Subcutaneous adipose tissue (tissue), 4 donors: ENCODE data around the gene ATP9B. TPM values are rescaled to one million over a fixed set of nuclear protein-coding genes. Genes with fewer than 3 reads are reported as not detected.

Experiments used
- total RNA-seq, 4 donors: library from RNA; depleted of rRNA; stranded (reverse); fragments of >200 nt; gene quantifications; one replicate each; pipeline ENCODE4 v1.1.0, GENCODE V29; 2016
- TF ChIP-seq, protein P1 (sequence below): fragments of 450-650 bp; IDR thresholded peaks from one replicate; pipeline ENCODE4 v1.5.1; 2016; ENCODE audit warnings: low read depth, mild to moderate bottlenecking, control low read depth, antibody characterized with exemption, moderate library complexity

The ATP9B gene
- total RNA-seq, 4 donors from 2014 or later = 38.8 to 58.5 (median 45.3) TPM

DNA sequence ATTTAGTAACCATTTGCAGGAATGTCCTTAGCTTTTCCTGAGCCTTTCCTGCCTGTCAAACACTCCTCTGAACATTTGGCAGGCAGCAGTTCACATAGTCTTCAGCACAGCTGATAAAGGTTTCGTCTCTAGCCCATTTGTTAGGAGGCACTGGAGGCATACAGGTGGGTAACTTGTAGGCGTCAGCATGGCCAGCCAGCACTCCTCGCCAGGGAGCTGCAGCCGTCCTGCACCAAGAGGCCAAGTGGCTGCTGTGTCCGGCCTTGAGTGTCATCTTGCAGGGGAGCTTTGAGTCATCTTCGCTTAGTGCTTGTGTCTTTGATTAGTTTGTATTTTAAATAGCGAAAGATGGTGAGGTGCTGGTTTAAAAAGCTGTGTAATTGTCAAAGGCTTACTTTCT, 206.3 kb downstream of the ATP9B start:
- TF ChIP-seq, protein P1, sequence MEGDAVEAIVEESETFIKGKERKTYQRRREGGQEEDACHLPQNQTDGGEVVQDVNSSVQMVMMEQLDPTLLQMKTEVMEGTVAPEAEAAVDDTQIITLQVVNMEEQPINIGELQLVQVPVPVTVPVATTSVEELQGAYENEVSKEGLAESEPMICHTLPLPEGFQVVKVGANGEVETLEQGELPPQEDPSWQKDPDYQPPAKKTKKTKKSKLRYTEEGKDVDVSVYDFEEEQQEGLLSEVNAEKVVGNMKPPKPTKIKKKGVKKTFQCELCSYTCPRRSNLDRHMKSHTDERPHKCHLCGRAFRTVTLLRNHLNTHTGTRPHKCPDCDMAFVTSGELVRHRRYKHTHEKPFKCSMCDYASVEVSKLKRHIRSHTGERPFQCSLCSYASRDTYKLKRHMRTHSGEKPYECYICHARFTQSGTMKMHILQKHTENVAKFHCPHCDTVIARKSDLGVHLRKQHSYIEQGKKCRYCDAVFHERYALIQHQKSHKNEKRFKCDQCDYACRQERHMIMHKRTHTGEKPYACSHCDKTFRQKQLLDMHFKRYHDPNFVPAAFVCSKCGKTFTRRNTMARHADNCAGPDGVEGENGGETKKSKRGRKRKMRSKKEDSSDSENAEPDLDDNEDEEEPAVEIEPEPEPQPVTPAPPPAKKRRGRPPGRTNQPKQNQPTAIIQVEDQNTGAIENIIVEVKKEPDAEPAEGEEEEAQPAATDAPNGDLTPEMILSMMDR = no peak

DNA sequence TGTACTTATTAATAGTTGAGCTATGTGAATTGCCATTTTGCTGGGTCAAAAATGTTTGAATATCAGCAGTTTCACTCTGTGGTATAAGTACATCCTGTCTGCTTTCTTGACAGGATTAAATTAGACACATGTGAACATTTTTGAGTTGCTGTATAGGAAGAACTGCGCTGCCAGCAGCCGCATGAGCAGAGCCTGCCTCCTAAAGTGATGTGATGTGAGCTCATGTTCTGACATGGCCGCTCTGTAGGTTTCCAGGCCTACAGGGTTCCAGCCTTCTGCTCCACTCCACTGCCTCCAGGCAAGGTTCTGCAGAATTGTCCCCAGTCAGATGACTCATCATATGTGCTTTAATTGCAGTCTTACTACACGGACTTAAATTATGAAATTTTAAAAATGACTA, 206.8 kb downstream of the ATP9B start:
- TF ChIP-seq, protein P1 = no peak

DNA sequence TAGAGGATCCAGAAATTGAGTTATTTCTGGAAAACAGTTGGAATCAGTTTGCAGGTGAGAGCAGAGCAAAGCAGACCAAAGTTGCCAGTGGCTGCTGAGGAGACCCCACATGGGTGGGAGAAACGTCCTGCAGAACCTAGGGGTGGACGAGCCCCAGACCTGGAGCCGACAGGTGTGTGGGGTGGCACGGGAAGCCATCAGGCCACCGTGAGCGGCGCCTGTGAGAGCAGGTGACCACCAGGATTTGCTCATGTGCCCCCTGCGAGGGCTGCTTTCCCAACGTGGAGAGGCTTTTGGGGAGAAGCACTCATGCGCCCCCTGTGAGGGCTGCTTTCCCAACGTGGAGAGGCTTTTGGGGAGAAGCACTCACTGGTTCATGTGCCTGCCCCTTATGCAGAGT, 209.7 kb downstream of the ATP9B start:
- TF ChIP-seq, protein P1 = no peak

DNA sequence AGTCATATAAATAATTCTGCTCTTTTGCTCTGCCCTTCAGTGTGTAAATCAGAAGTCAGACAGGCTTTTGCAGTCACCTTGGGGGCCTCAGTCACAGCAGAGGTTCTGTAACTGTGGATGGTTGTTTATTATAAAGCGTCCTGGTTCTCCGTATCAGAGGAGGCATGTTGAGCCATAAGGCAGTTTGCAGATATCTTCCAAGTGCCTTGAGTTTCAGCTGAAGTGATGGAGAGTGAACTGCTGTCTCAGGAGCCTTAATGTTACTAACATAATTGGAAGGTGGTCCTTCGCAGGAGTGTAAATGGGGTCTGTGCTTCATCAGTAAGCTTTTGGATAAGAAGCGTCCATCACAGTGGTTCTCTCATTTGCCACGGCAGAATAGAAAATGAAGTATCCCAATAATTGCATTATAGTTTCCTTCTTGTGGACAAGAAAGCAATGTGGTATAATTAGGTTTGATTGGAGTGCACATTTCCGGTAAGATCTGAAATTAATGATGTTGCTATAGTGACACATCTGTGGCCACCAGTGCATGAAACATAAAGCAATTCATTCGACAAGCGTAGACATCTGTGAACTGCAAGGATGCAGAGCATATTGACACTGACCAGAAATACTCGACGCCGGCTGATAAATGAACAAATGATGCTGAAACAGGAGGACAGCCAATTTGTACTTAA, 214.1 kb downstream of the ATP9B start:
- TF ChIP-seq, protein P1 = no peak

DNA sequence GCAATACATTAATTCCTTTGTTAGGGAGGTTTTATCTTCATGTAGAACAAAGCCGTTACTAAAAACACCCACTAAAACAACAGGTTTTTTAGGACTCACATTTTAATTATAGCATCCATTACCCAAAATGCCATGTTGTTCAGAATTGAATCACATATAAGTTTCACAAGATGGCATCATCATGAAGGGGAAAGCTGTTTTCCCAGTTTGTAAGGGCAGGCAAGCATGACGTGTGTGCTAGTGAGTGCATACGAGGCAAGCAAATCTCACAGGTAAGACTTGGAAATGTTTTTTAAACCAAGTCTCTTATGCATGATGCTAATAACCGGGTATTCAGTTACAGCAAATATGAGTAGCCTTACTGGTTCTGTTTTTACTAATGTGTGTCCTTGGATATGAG, 214.7 kb downstream of the ATP9B start:
- TF ChIP-seq, protein P1 = no peak

DNA sequence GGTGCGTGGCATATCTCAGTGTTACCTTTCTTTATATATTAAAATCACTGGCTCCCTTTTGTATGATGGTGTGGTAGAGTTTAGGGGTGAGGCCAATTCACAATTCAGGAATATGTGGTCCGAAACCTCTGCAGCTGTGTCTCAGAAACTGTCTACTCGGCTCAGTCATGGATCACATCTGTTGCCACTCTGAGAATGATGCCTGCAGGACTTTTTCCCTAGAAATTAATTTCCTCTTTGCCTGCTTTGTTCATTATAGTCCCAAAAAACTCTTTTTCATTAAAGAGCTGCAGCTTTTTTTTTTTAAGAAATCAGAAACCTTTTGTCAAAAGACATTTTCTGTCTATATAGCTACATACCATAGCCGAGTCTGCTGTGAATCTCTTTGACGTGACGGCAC, 221.7 kb downstream of the ATP9B start:
- TF ChIP-seq, protein P1 = no peak

DNA sequence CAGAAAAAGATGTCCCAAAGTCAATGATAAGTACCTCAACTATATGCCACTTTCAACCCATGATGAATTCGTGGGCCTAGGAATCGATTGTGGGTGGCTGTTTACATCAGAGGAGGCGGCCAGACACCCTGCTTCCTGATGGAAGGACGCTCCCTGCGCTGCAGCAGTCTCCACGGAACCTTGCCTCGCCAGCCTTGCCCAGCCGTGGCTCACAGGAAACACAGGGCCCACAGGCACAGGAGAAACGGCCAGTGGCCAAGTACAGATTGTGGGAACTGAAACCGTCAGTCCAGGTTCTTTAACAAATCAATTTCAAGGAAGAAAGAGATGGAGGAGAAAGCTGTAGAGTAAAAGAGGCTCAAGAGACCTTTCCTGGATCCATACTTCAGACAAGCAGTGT, 225.0 kb downstream of the ATP9B start:
- TF ChIP-seq, protein P1 = no peak
